Gastroesophageal sphincter (tissue), 4 donors: ENCODE measurements around the gene EIF2D. TPM values are rescaled to one million over a fixed set of nuclear protein-coding genes. Genes with fewer than 3 reads are reported as not detected.

Source experiments
- ATAC-seq: fragments of 150-250 bp; one replicate; pipeline ENCODE4 v1.9.1; 2016; ENCODE audit warnings: mild to moderate bottlenecking, moderate library complexity
- H3K27ac ChIP-seq, 4 donors: fragments of 200-600 bp; sonication (generic) in 3 of 4; 1 replicate in 3 of 4; 2 replicates in 1 of 4; pipeline ENCODE4 v1.5.1; 2016 to 2019
- H3K27me3 ChIP-seq: fragments of 200-600 bp; sonication (generic); one replicate; pipeline ENCODE4 v1.5.1; 2019
- H3K36me3 ChIP-seq, 2 donors: fragments of 200-600 bp; sonication (generic); one replicate each; pipeline ENCODE4 v1.5.1; 2019; ENCODE audit warnings: control low read depth in 1 of 2
- H3K4me1 ChIP-seq, 3 donors: fragments of 200-600 bp; sonication (generic); 1 replicate in 2 of 3; 2 replicates in 1 of 3; pipeline ENCODE4 v1.5.1; 2016 to 2019; ENCODE audit warnings: control low read depth in 2 of 3
- H3K4me3 ChIP-seq, 2 donors: fragments of 200-600 bp; sonication (generic); one replicate each; pipeline ENCODE4 v1.5.1; 2019; ENCODE audit warnings: mild to moderate bottlenecking in 1 of 2, moderate library complexity in 1 of 2
- H3K9me3 ChIP-seq, 3 donors: fragments of 200-600 bp; sonication (generic); one replicate each; pipeline ENCODE4 v1.5.1; 2017 to 2019; ENCODE audit warnings: control low read depth in 2 of 3
- CTCF ChIP-seq, 4 experiments: fragments of 200-600 bp in 2 of 4; fragments of 450-650 bp in 2 of 4; sonication (generic) in 1 of 4; IDR thresholded peaks; one replicate each; pipeline ENCODE4 v1.5.1; 2017 to 2019; ENCODE audit warnings: antibody characterized with exemption in 4 of 4, mild to moderate bottlenecking in 2 of 4, moderate library complexity in 2 of 4
- EP300 ChIP-seq: sonication (generic); formaldehyde crosslinking; IDR thresholded peaks from one replicate; pipeline ENCODE4 v1.6.1; 2017; ENCODE audit warnings: antibody characterized with exemption, mild to moderate bottlenecking
- POLR2A ChIP-seq, 2 donors: fragments of 450-650 bp; IDR thresholded peaks; one replicate each; pipeline ENCODE4 v1.6.1; 2017; ENCODE audit warnings: antibody characterized with exemption in 2 of 2, mild to moderate bottlenecking in 2 of 2, moderate library complexity in 1 of 2
- POLR2AphosphoS5 ChIP-seq: sonication (generic); formaldehyde crosslinking; IDR thresholded peaks from one replicate; pipeline ENCODE4 v1.6.1; 2017; ENCODE audit warnings: antibody characterized with exemption
- WGBS, 2 donors: methylation state at CpG; one replicate each; pipeline ENCODE4 v1.1.5; 2018; ENCODE audit warnings: low coverage in 1 of 2; 5-methylcytosine and 5-hydroxymethylcytosine counted together
- total RNA-seq, 4 donors: library from RNA; depleted of rRNA; stranded (reverse); fragments of >200 nt; gene quantifications; one replicate each; pipeline ENCODE4 v1.1.0, GENCODE V29; 2016

The EIF2D gene
- total RNA-seq, 4 donors from 2014 or later: 43.7 to 60.1 (median 52.6) TPM

GRCh38 chr1:206557636-206558473, 54.4 kb downstream of the EIF2D start:
- no peak for ATAC-seq
- WGBS, 2 donors: 41 to 63% methylated on average over 3 to 11 of the region's 14 CpGs
- Histone ChIP-seq H3K4me3 (peak overlapping the region; percentile 59 to 70), H3K27ac (peak overlapping the region; percentile 30 to 84 (median 81)), H3K4me1 (peaks cover 0 to 69% (median 29%) of the 10 kb centered on the region in 3 donors), H3K9me3 (no peaks in the 10 kb centered on the region), H3K27me3 (no peaks in the 10 kb centered on the region), H3K36me3 (peaks cover 0 to 6% of the 10 kb centered on the region in 2 donors)
- no peak for TF ChIP-seq EP300
- no peak for TF ChIP-seq POLR2A (IDR thresholded peaks at IDR 0.05)
- no peak for TF ChIP-seq POLR2AphosphoS5
- TF ChIP-seq CTCF (IDR thresholded peaks at IDR 0.05): no peak

- H3K4me1 ChIP-seq: peaks cover 0 to 69% (median 29%) of the 10 kb centered on the region in 3 donors
- peaks cover 0 to 3% of the 10 kb centered on the region in 2 donors for H3K36me3 ChIP-seq
- no peaks in the 10 kb centered on the region for H3K27me3 ChIP-seq
- peak overlapping the region; percentile 59 to 70 for H3K4me3 ChIP-seq
- 0% methylated on average over 1 of the region's 67 CpGs for WGBS, 2 donors
- TF ChIP-seq EP300 (no peak), POLR2A (IDR thresholded peaks at IDR 0.05) (peak; percentile 39 to 43), CTCF (IDR thresholded peaks at IDR 0.05) (no peak), POLR2AphosphoS5 (peak; percentile 65)
- peak; percentile 83 for ATAC-seq
- H3K27ac ChIP-seq: peak overlapping the region; percentile 30 to 84 (median 81)
- no peaks in the 10 kb centered on the region for H3K9me3 ChIP-seq
Observed at GRCh38 chr1:206556750-206557635, 55.3 kb downstream of the EIF2D start.

- no peak for ATAC-seq
- H3K36me3 ChIP-seq: no peaks in the 10 kb centered on the region
- H3K4me1 ChIP-seq: peaks cover 0 to 69% (median 29%) of the 10 kb centered on the region in 3 donors
- H3K27ac ChIP-seq: peak overlapping the region in 3 of 4 donors; percentile 80 to 84 (median 82)
- TF ChIP-seq EP300 (no peak), CTCF (IDR thresholded peaks at IDR 0.05) (no peak), POLR2AphosphoS5 (no peak), POLR2A (IDR thresholded peaks at IDR 0.05) (no peak)
- H3K9me3 ChIP-seq: no peaks in the 10 kb centered on the region
- no peaks in the 10 kb centered on the region for H3K27me3 ChIP-seq
- peak overlapping the region in 1 of 2 donors; percentile 70 for H3K4me3 ChIP-seq
- WGBS, 2 donors: 73 to 86% methylated on average over 2 to 6 of the region's 7 CpGs
Observed at GRCh38 chr1:206556047-206556749, 56.1 kb downstream of the EIF2D start.

- TF ChIP-seq POLR2A (IDR thresholded peaks at IDR 0.05) (no peak), POLR2AphosphoS5 (peak; percentile 74), EP300 (no peak), CTCF (IDR thresholded peaks at IDR 0.05) (no peak)
- H3K4me3 ChIP-seq: no peak overlapping the region
- peak overlapping the region in 3 of 4 donors; percentile 80 to 84 (median 82) for H3K27ac ChIP-seq
- no peak for ATAC-seq
- peaks cover 0 to 65% (median 29%) of the 10 kb centered on the region in 3 donors for H3K4me1 ChIP-seq
- H3K9me3 ChIP-seq: no peaks in the 10 kb centered on the region
- H3K36me3 ChIP-seq: no peaks in the 10 kb centered on the region
- H3K27me3 ChIP-seq: no peaks in the 10 kb centered on the region
- WGBS, 2 donors: 23 to 42% methylated on average over 3 of the region's 10 CpGs
Observed at GRCh38 chr1:206555473-206555935, 56.8 kb downstream of the EIF2D start.
